Lower leg skin (tissue), 3 donors: ENCODE data around the gene ACTA2.

Experiments
- CTCF ChIP-seq, 3 donors: fragments of 450-650 bp; IDR thresholded peaks; one replicate each; pipeline ENCODE4 v1.5.1; 2016; ENCODE audit warnings: antibody characterized with exemption in 3 of 3, mild to moderate bottlenecking in 3 of 3, moderate library complexity in 2 of 3
- POLR2A ChIP-seq, 2 donors: fragments of 450-650 bp; IDR thresholded peaks; one replicate each; pipeline ENCODE4 v1.6.1; 2016 to 2017; ENCODE audit warnings: antibody characterized with exemption in 2 of 2, mild to moderate bottlenecking in 1 of 2, moderate library complexity in 1 of 2

- TF ChIP-seq CTCF (IDR thresholded peaks at IDR 0.05) (no peak), POLR2A (IDR thresholded peaks at IDR 0.05) (no peak)
These were observed 44.4 kb upstream of the ACTA2 start for GRCh38 chr10:88996927-88997326.
